ENCODE measurements around the gene SAMD5. TPM values are rescaled to one million over a fixed set of nuclear protein-coding genes. Genes with fewer than 3 reads are reported as not detected.

The SAMD5 gene
- total and polyA plus RNA-seq, 2 of the 8 experiments (the other 6 are each of a cell fraction or from before 2014, with no cell fraction given) = 0.02 to 0.04 TPM

GRCh38 chr6:147567141-147567805 is 58.8 kb downstream of the SAMD5 start (continued):
- TF ChIP-seq SP4 (IDR thresholded peaks at IDR 0.05; ENCODE audit: low read length) (no peak), BACH1 (IDR thresholded peaks at IDR 0.05; ENCODE audit: low read length) (no peak), TBP (IDR thresholded peaks at IDR 0.05; ENCODE audit: low read depth, low read length) (no peak)

Measured in H1 (cell line).